PC-3 (cell line): Measurements from ENCODE around the gene ESPNL. TPM values are rescaled to one million over a fixed set of nuclear protein-coding genes. Genes with fewer than 3 reads are reported as not detected.
A peak's percentile ranks its signal among the peaks of the same experiment; 100 is the strongest.

Experiments
- ATAC-seq: fragments of 200-7000 bp; cut with Tn5 transposase; 2 replicates; pipeline ENCODE4 v1.9.1; 2020; ENCODE audit warnings: mild to moderate bottlenecking, moderate library complexity
- BruUV-seq: library from RNA; stranded (reverse); fragments of 400-500 nt; replicated peaks from 2 replicates; lab custom pipeline; 2021; lab: Mats Ljungman, UMichigan
- CTCF ChIA-PET: fragments of 300-600 bp; sonication (Branson Sonifier 250); formaldehyde crosslinking; loops from one replicate; lab custom pipeline; 2022; ENCODE audit warnings: antibody characterized with exemption; lab: Charles Lee
- POLR2A ChIA-PET: fragments of 300-600 bp; sonication (Branson Sonifier 250); formaldehyde crosslinking; loops from one replicate; lab custom pipeline; 2022; ENCODE audit warnings: antibody characterized with exemption; ENCODE audit not compliant: unreplicated experiment; lab: Charles Lee
- DNase-seq: peaks from one replicate; pipeline ENCODE4 v3.0.0-alpha.2; 2015
- H2AFZ ChIP-seq: fragments of 300-600 bp; sonication (generic); 2 replicates; pipeline ENCODE4 v1.6.0; 2016; ENCODE audit warnings: antibody characterized with exemption, low read length
- H3F3A ChIP-seq: fragments of 300-600 bp; sonication (generic); one replicate; pipeline ENCODE4 v1.6.0; 2017; ENCODE audit warnings: antibody characterized with exemption, low read length, control low read depth, mild to moderate bottlenecking; ENCODE audit not compliant: unreplicated experiment
- H3K27ac ChIP-seq: fragments of 300-600 bp; sonication (generic); 2 replicates; pipeline ENCODE4 v1.5.1; 2016; ENCODE audit warnings: mild to moderate bottlenecking, low read length
- H3K27me3 ChIP-seq: fragments of 300-600 bp; sonication (generic); 2 replicates; pipeline ENCODE4 v1.6.1; 2016; ENCODE audit warnings: low read length, mixed read lengths
- H3K36me3 ChIP-seq: fragments of 300-600 bp; sonication (generic); 2 replicates; pipeline ENCODE4 v1.6.1; 2016; ENCODE audit warnings: low read depth, mixed run types, low read length, mixed read lengths
- H3K4me1 ChIP-seq: fragments of 300-600 bp; sonication (generic); 2 replicates; pipeline ENCODE4 v1.5.1; 2016; ENCODE audit warnings: low read length; ENCODE audit not compliant: insufficient read depth
- H3K4me2 ChIP-seq: fragments of 300-600 bp; sonication (generic); 2 replicates; pipeline ENCODE4 v1.6.0; 2016; ENCODE audit warnings: low read length
- H3K4me3 ChIP-seq: fragments of 300-600 bp; sonication (generic); 2 replicates; pipeline ENCODE4 v1.5.1; 2016; ENCODE audit warnings: mild to moderate bottlenecking, low read length, mixed read lengths
- H3K79me2 ChIP-seq: fragments of 300-600 bp; sonication (generic); 2 replicates; pipeline ENCODE4 v1.6.1; 2017; ENCODE audit warnings: low read length, mixed read lengths
- H3K9ac ChIP-seq: fragments of 300-600 bp; sonication (generic); 2 replicates; pipeline ENCODE4 v1.6.0; 2016; ENCODE audit warnings: mild to moderate bottlenecking, low read length
- H3K9me2 ChIP-seq: fragments of 300-600 bp; sonication (generic); replicated peaks from 2 replicates; pipeline ENCODE4 v1.6.1; 2016; ENCODE audit warnings: mixed run types, low read length, mixed read lengths
- H3K9me3 ChIP-seq: fragments of 300-600 bp; sonication (generic); 2 replicates; pipeline ENCODE4 v1.6.1; 2016; ENCODE audit warnings: low read length, mixed read lengths
- H4K20me1 ChIP-seq: fragments of 300-600 bp; sonication (generic); 2 replicates; pipeline ENCODE4 v1.6.1; 2016; ENCODE audit warnings: low read length, mixed read lengths
- CTCF ChIP-seq: fragments of 300-600 bp; sonication (generic); conservative IDR thresholded peaks from 2 replicates; pipeline ENCODE4 v1.5.1; 2017; ENCODE audit warnings: antibody characterized with exemption, low read depth, mild to moderate bottlenecking, low read length
- EZH2 ChIP-seq: fragments of 300-600 bp; sonication (generic); IDR thresholded peaks from one replicate; pipeline ENCODE4 v1.6.1; 2017; ENCODE audit warnings: antibody characterized with exemption, mild to moderate bottlenecking, low read length; ENCODE audit not compliant: unreplicated experiment
- EZH2phosphoT487 ChIP-seq: fragments of 300-600 bp; sonication (generic); IDR thresholded peaks from 2 replicates; pipeline ENCODE4 v1.6.1; 2018; ENCODE audit warnings: mild to moderate bottlenecking, antibody characterized with exemption, low read length, borderline replicate concordance
- intact Hi-C: fragments of 100-400 bp; cut with micrococcal nuclease; formaldehyde crosslinking; loops from 2 replicates; pipeline ENCODE4 v1.9.0; 2023
- total RNA-seq: library from RNA; depleted of rRNA; stranded (reverse); fragments of >200 nt; gene quantifications from 2 replicates; pipeline ENCODE4 v1.2.3, GENCODE V29; 2014

ESPNL gene
- total RNA-seq, 1 experiment from 2014 or later: not detected

GRCh38 chr2:238105506-238106338 is 5.6 kb downstream of the ESPNL start:
- Histone ChIP-seq H3K4me3 (no peak overlapping the region), H3F3A (no peaks in the 10 kb centered on the region), H3K9ac (no peak overlapping the region), H2AFZ (no peak overlapping the region), H4K20me1 (no peaks in the 10 kb centered on the region), H3K36me3 (no peaks in the 10 kb centered on the region), H3K9me3 (no peaks in the 10 kb centered on the region), H3K79me2 (no peaks in the 10 kb centered on the region), H3K27me3 (no peaks in the 10 kb centered on the region), H3K4me2 (no peak overlapping the region), H3K9me2 (no peaks in the 10 kb centered on the region), H3K4me1 (no peaks in the 10 kb centered on the region), H3K27ac (no peak overlapping the region)
- intact Hi-C loops: loop anchor here (2.0 kb wide), 1 partner anchor 45 kb away; the partner anchor contains the start of gene SCLY
- no peak for DNase-seq
- TF ChIP-seq EZH2phosphoT487 (no peak), CTCF (no peak), EZH2 (no peak)
- ChIA-PET CTCF (no interaction called here), POLR2A (no interaction called here)
- no peak for ATAC-seq
- BruUV-seq: no TSS peak

- Histone ChIP-seq H3K9ac (no peak overlapping the region), H3K9me2 (no peaks in the 10 kb centered on the region), H3K4me1 (no peaks in the 10 kb centered on the region), H2AFZ (no peak overlapping the region), H3K79me2 (no peaks in the 10 kb centered on the region), H3F3A (no peaks in the 10 kb centered on the region), H3K27ac (no peak overlapping the region), H3K4me3 (no peak overlapping the region), H3K27me3 (no peaks in the 10 kb centered on the region), H4K20me1 (no peaks in the 10 kb centered on the region), H3K4me2 (no peak overlapping the region), H3K9me3 (no peaks in the 10 kb centered on the region), H3K36me3 (no peaks in the 10 kb centered on the region)
- ChIA-PET POLR2A (no interaction called here), CTCF (no interaction called here)
- no TSS peak for BruUV-seq
- ATAC-seq (peak; percentile 8; the same call in 1 of the 2 replicates), DNase-seq (no peak)
- intact Hi-C loops: loop anchor here (2.0 kb wide), 1 partner anchor 46 kb away; the partner anchor contains the start of gene SCLY
- TF ChIP-seq CTCF: no peak; the same call in 1 of the 2 replicates
- no peak for TF ChIP-seq EZH2phosphoT487
- no peak for TF ChIP-seq EZH2
Measured at GRCh38 chr2:238106339-238106697, 6.2 kb downstream of the ESPNL start.
